GM18499 (cell line): ENCODE results near the gene ACTBL2.

ENCODE experiments used
- ATAC-seq: cut with Tn5 transposase; IDR thresholded peaks from one replicate; pipeline ENCODE4 v1.9.1; 2021; ENCODE audit warnings: moderate number of reproducible peaks; ENCODE audit not compliant: insufficient read depth, unreplicated experiment

The ACTBL2 gene

GRCh38 chr5:57452885-57453284, 29.7 kb downstream of the ACTBL2 start:
- ATAC-seq: no peak

- ATAC-seq: no peak
These were observed 31.4 kb downstream of the ACTBL2 start for GRCh38 chr5:57450991-57451876.

GRCh38 chr5:57448751-57449150, 33.9 kb downstream of the ACTBL2 start:
- no peak for ATAC-seq

GRCh38 chr5:57448287-57448686, 34.3 kb downstream of the ACTBL2 start:
- ATAC-seq: no peak

GRCh38 chr5:57447658-57448057, 35.0 kb downstream of the ACTBL2 start:
- ATAC-seq: no peak

- ATAC-seq: no peak
These were observed 35.6 kb downstream of the ACTBL2 start for GRCh38 chr5:57446966-57447365.

- no peak for ATAC-seq
These were observed 36.9 kb downstream of the ACTBL2 start for GRCh38 chr5:57445705-57446037.

GRCh38 chr5:57445006-57445704, 37.5 kb downstream of the ACTBL2 start:
- ATAC-seq: no peak

- ATAC-seq: no peak
These were observed 40.4 kb downstream of the ACTBL2 start for GRCh38 chr5:57442080-57442839.

GRCh38 chr5:57441557-57441956, 41.1 kb downstream of the ACTBL2 start:
- ATAC-seq: no peak

GRCh38 chr5:57439601-57440000, 43.0 kb downstream of the ACTBL2 start:
- no peak for ATAC-seq

GRCh38 chr5:57437976-57438805, 44.4 kb downstream of the ACTBL2 start:
- no peak for ATAC-seq

- no peak for ATAC-seq
These were observed 46.0 kb downstream of the ACTBL2 start for GRCh38 chr5:57436586-57436985.

GRCh38 chr5:57435701-57436134, 46.9 kb downstream of the ACTBL2 start:
- no peak for ATAC-seq

- ATAC-seq: no peak
These were observed 47.9 kb downstream of the ACTBL2 start for GRCh38 chr5:57434683-57435082.

- no peak for ATAC-seq
These were observed 48.4 kb downstream of the ACTBL2 start for GRCh38 chr5:57434227-57434640.

GRCh38 chr5:57432876-57433275, 49.7 kb downstream of the ACTBL2 start:
- no peak for ATAC-seq

- no peak for ATAC-seq
These were observed 50.9 kb downstream of the ACTBL2 start for GRCh38 chr5:57431759-57432158.
